Hematopoietic multipotent progenitor cell treated with erythropoietin and hydrocortisone succinate and interleukin-3 and kit ligand, for 6 days (in vitro differentiated cells): ENCODE measurements around the gene METTL22.

Experiments
- DNase-seq: peaks from one replicate; pipeline ENCODE4 v3.0.0-alpha.2; 2015

METTL22 gene

DNA sequence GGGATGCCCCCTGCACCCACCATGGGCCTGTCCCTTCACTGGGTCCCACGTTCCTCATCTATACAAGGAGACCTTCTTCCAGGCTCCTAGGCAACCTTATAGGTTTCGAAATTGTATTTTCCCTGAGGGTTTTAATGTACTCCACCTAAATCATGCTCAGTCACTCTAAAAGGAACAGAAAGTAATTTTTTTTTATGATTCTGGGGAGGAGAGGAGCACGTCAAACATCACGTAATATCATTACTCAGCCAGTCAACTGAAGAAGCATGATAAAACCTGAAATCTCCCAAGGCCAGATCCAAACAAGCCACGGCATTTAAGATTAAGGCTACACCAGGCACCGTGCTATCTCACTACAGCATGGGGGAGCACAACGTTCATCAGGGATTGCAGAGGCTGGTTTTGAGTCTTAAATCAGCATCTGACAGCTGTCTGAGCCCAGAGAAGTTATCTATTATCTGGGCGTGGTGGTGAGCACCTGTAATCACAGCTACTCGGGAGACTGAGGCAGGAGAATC is 27.3 kb upstream of the METTL22 start:
- DNase-seq: peak; percentile 82

DNA sequence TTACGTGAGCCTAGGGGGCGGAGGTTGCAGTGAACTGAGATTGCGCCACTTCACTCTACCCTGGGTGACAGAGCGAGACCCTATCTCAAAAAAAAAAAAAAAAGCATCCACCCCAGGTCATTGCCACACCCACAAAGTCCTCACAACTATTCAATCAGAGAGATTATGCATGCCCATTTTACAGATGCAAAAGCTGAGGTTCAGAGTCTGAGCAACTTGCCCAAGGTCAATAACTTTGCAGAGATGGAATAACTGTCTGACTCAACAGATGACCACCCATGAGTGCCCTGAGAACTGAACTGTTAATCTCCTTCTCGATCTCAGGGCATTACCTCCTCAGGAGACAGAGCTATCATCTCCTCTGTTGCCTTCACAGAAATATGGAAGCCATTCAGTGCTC is 25.7 kb upstream of the METTL22 start:
- DNase-seq: no peak

DNA sequence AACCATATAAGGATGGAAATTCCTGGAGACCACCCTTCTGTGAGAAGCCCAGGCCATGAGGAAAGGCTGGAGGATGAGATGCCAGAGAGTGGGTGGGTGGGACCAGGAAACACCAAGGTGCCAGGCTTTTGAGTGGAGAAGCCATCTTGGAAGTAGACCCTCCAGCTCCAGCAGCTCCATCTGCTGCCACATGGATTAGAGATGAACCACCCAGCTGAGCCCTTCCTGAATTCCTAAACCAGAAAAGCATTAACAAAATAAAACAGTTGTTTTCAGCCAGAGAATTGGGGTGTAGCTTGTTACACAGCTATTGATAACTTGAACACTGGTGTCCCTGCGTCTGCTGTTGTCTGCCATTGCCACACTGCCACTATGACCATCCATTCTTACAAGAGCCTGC is 24.9 kb upstream of the METTL22 start:
- no peak for DNase-seq

DNA sequence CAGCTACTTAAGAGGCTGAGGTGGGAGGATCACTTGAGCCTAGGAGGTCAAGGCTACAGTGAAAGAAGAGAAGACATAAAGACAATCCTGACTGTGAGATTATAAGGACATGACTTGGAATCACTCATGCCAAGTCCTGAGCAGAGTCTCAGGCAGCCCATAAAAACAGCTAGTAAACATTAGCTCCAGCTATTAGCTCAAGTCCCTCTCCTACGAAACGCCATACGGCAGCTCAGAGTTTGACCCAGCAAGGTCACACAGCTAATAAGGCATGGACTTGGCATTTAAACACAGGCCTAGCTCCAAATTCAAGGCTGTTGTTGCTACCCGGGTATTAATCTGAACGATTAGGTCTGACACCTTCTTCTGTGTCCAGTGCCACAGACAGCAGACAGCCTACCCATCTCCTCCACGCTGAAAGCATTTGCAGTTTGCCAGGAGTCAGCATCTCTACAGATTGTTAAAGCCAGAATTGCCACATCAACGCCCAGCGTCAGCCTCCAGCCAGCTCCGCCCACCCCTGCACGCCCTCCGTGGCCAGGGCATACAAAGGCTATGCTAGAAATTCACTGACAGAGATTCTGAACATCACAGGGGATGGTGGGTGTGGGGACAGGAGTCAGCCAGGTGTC is 21.2 kb upstream of the METTL22 start:
- no peak for DNase-seq

DNA sequence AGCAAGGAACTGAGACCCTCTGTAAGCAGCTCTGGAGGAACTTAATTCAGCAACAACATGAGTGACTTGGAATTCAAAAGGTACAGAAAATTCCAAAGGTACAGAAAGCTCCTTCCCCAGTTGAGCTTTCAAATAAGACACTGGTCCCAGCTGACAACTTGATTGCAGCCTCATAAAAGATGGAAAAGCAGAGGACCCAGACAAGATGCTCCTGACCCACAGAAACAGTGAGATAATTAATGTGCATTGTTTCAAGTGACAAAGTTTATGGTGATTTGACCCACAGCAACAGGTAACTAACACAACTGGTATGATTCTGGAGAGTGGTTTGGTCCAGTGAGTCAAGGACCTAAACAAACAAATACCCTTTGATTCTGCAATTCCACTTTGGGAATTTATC is 15.9 kb upstream of the METTL22 start:
- no peak for DNase-seq

DNA sequence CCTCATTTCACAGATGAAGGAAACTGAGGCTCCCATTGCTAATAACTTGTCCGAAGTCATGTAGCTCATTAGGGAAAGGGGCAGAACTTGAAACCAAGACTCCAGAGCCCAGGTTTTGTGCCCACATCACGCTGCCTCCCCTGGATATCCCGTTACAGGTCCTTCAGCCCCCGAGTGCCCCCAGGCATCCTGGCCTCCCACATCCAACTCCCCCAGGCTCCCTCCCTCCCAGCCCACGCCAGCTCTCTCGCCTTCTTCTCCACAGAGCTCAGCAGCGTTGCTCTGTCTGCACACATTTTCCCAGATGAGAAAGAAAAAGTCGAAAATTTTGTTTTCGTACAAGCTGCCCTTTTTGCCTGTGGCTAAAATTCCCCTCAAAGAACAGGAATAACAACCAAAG is 14.3 kb upstream of the METTL22 start:
- no peak for DNase-seq

DNA sequence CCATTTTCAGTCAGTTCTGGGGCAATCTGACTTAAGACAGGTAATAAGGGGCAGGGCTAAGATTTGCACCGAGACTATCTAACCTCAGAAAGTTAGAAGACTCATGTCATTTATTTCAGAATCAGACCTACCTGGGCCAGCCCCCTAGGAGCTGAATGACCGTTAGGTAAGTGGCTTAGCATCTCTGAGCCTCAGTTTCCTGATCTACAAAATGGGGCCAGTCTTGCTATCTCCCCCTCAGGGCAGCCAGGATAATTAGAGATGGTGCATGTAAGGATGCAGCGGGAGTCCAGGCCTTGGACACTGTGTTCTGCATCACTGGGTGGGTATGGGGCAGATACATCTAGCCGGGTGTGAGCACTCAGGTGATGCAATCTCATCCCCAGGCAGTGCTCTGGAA is 10.4 kb upstream of the METTL22 start:
- no peak for DNase-seq

DNA sequence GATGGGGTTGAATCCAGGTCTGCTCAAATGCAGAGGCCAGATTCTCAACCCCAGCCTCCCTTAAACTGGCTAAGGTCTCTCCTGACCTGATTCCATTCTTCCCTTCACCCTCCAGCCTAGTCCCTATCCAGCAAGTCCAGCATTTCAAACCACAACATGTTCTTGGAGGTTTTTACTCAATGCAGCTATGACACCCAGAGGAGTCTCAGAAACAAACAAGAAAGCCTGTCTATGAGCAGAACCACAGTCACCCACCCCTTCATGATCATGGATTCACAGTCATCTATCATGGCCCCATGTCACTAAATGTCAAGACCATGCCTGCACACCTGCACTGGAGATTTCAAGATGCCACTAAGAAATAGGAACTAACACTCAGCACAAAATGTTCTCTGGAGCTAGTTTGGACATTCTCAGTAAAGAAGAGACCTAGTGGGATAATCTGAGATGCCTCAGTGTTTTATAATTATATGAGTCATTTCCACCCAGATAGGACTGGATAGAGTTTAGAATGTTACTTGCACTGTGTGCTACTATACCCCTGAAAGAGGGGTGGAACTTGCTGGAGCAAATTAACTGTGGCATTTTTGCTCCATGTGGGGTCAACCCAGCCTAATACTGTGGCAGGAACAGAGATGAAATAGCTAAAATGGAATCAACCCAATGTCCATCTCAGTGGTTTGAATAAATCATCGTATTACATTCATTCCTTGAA is 9.5 kb upstream of the METTL22 start:
- DNase-seq: no peak

DNA sequence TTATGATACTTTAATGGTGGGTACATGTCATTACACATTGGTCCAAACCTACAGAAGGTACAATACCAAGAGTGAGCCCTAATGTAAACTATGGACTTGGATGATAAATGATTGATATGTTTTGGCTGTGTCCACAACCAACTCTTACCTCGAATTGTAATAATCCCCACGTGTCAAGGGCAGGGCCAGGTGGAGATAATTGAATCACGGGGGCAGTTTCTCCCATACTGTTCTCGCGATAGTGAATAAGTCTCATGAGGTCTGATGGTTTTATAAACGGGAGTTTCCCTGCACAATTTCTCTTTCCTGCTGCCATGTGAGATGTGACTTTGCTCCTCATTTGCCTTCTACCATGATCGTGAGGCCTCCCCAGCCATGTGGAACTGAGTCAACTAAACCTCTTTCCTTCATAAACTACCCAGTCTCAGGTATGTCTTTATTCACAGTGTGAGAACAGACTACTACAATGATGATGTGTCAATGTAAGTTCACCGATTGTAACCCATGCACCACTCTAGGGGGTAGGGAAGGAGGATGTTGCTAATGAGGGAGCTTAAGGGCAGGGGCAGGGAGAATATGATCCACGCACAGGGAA is 7.0 kb upstream of the METTL22 start:
- no peak for DNase-seq

DNA sequence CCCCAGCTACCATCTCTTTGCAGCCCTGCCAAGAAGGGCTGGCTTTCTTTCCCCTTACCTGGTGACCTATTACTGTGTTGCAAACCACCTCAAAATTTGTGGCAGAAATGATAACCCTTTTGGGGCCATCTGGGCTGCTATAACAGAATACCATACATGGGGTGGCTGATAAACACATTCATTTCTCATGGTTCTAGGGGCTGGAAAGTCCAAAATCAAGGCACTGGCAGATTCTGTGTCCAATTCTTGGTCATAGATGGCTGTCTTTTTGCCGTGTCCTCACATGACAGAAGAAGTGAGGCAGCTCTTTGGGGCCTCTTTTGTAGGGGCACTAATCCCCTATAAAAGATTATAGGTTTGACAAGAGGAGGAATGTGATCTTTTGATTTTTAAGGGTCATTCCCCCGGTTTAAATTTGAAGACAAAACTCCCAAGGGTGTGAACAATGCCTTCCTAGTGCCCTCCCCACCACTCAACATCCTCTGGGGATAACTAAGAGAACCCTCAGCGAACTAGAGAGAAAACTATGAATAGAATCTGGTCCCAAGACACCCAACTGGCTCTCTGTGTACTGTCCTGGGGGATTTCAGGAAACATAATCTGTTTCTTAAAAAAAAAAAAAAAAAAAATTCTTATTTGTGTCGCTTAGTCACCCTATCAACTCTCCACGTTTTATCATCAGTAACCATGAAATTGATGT is 1.7 kb upstream of the METTL22 start:
- no peak for DNase-seq

DNA sequence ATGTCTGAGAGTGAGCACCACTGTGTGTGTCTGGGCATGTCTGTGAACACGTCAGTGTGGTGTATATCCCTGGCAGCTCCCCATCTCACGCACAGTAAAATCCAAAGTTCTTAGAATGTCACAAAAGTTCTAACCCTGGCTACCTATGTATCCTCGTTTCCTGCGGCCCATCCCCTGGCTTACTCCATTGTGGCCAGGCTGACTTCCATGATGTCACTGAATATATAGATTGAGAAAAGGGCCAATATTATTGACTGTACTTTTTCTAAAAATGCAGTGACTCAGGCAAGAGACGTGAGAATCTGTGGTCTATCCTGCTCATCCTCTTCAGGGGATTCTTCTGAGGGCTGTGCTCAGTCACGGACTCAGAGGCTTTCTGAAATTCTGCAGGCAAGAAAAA is 963 bp upstream of the METTL22 start:
- no peak for DNase-seq

DNA sequence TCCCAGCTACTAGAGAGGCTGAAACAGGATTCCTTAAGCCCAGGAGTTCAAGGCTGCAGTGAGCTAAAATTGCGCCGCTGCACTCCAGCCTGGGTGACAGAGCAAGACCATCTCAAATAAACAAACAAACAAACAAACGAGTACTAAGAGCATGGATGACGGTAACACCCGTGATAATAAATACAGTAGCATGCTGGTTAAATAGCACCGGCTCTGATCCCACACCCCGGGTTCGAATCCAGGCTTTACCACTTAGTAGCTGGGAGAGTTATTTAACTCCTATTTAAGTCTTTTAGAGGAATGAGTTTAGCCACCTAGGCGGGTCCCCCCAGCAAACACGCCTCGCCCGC is 301 bp upstream of the METTL22 start:
- DNase-seq: no peak

DNA sequence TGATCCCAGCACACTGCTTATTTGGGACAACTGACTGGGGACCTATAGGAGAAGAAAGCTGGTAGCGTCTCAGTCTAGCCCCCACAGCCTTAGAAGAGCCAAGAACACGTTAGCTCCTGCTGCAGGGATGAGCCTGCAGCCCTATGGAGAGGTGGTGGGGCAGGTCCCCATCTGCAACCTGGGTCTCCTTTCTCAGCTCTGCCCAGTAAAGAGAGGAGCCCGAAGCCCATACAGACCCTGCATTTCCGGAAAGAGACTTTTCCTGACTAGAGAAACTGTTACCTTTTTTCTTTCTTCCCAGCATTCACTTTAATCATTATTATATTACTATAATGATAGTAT is 788 bp downstream of the METTL22 start:
- no peak for DNase-seq

DNA sequence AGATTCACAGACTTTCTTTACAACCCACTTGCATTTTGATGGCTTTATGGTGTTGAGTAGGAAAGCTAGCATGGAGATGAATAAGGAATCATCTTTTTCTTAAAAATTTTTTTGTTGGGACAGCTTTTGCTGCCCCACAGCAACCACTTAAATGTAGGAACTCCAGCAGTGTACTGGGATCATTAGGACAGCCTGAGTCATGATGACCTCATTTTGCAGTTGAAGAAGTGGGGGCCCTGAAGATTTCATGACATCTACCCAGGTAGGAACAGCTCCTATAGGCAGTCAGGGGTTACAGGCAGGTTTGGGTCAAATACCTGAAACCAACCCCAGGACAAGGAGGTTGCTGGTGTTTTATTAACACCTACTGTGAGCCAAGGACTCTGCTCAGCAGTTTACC is 2.1 kb downstream of the METTL22 start:
- no peak for DNase-seq

DNA sequence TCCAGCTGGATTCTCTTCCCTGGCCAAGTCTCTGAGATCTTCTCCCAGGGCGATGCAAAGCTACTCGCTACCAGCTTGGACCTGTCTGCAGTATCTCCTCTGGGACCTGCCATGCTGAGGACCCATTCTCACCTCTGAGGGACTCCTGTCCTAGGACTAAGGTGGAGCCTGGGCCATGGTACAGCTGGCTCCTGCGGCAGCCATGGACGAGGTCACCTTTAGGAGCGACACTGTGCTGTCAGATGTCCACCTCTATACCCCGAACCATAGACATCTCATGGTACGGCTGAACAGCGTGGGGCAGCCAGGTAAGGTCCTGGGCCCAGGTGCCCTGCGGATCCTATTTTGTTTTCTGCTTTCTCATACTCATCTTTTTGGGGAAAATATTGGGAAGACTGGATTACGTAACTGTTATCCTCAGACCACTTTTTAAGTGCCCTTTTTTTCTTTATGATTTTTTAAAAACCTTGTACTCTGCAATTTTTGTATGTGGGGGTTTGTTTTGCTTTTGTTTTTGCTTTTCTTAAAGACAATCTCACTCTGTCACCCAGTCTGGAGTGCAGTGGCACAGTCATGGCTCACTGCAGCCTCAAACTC is 4.1 kb downstream of the METTL22 start:
- no peak for DNase-seq

DNA sequence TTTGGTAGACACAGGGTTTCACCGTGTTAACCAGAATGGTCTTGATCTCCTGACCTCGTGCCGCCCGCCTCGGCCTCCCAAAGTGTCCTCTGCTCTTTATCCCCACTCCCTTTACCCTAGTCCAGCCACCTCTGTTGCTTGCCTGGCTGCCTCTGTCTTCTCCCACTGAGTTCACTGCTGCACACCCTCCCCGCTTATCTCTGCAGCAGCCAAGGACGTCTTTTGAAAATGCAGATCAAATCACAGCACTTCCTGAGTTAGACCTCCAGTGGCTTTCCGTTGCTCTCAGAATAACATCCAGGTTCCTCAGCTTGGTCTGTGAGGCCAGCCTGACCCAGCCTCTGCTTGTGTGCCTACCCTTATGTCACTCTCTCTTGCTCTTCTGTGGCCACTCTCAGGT is 5.4 kb downstream of the METTL22 start:
- DNase-seq: no peak

DNA sequence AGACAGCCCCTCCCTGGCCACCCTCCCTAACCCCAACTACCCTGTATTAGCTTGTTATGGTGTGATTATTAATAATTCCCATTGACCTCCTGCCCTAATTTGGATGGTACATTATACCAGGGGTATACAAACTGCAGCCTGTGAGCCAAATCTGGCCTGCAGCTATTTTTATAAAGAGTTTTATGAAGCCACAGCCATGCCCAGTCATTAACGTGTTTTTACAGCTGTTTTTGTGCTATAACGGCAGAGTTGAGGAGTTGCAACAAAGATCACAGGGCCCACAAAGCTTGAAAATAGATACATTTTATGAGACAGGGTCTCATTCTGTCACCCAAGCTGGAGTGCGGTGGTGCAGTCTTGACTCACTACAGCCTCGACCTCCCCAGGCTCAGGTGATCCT is 6.0 kb downstream of the METTL22 start:
- no peak for DNase-seq

DNA sequence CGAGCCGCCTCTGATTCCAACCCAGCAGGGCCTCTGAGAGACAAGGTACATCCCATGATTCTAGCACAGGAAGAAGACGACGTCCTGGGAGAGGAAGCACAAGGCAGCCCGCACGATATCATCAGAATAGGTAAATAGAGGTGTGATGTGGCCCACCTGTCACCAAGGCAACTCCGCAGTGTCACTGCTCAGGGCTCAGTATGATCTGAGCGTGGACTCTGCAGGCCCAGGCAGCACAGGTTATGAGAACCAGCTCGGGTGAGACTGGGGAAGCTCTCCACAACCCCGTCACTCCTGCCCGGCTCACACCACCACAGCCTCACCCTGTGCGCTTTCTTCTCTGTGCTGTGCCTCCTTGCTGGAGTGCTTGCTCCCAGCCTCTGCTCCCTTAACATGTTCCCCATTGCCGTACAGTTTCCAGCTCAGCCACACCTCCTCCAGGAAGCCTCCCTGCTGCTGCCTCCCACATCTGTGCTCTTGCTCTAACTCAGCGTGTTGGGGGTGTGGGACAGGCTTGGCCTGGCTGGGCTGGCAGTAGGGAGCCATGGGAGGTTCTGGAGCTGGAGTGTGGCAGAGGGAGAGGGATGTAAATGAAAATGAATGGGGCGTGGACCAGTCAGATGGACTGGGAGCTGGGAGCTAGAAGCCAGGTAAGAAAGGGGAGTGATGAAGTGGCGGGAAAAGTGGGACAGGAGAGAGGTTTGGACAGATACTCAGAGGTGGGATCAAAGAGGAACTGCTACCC is 7.7 kb downstream of the METTL22 start:
- no peak for DNase-seq

DNA sequence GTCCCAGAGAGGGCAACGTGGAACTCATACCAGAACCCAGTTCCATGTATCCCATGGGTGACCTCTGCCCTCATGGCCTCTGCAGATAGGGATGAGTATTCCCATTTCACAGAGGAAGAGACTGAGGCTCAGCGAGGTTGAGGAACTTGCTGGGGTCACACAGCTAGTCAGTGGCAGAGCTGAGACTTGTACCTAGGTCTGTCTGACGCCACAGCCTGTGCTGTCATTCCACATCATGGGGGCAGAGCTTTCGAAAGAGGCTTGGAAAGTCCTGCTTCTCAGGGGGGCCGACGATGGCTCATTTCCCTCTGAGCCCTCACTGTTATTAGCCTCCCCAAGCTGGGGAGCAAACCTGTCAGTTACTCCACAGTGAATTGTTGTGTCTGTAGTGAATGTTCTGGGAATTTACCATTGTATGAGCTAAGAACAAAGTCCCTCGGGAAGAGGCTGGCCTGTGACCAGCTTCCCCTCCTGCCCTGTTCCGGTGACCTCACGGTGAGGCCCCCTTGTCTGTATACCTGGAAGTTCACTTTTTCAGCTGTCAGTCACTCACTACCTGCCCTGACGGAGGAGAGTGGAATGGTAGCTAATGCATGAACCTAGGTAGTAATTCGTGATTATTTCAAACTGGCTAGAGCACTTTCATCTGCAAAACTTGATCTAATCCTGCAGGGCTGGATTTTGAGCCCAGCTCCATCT is 8.9 kb downstream of the METTL22 start:
- DNase-seq: no peak

DNA sequence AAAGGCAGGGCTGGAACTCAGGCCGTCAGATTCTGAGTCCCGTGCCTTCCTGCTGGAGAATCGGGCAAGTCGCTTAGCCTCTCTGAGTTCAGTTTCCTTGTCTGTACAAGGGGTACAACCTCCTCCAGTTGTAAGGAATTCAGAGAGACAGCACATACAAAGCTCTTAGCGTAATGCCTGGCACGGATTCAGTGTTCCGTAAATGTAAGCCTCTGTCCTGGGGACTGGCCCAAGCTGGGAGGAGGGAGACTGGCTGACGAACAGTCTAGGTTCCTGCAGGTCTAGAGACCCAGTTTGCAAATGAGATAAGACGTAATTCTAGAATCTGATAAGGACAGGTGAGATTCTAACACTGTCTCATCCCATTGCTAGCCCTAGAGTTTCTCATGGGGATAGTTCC is 9.9 kb downstream of the METTL22 start:
- DNase-seq: no peak

DNA sequence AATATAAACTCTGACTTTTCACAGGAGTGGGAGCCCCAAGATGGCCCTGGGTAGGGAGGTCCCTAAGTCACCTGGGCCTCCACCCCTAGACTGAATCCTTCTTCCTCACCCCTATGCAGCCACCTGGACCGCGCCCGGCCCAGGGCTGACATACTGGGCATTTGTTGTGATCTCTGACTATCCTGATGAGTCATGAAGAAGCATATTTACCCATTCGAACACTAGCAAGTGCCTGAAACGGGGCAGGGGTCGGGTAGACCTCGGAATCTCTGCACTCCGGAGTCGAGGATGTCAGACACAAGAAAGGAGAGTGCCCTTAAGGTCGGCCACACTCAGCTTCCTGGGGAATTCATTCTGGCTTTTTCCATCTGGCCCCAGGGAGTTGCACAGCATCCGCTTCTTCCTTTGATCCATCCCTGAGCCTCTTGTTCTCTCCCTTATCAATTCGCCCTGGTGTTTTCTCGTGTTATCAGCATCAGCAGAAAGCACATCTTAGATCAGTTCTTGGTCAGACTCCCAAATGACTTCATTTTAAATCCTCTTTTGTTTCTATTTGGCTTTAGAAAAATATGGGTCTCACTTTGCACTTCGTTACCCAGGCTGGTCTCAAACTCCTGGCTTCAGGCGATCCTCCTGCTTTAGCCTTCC is 10.4 kb downstream of the METTL22 start:
- peak; percentile 40 for DNase-seq
